ENCODE data around the gene TMEM11.
"Not testable (repeated sequence)": the region's sequence is repeated elsewhere in the genome, so short reads cannot be mapped to it uniquely, and the experiment has no call there.

The TMEM11 gene

GRCh38 chr17:21231533-21231932 lies 17.6 kb upstream of the TMEM11 start:
- Histone ChIP-seq H3K27me3 (no peaks in the 10 kb centered on the region), H3K36me3 (no peaks in the 10 kb centered on the region), H3K4me2 (no peak overlapping the region), H3K9ac (no peak overlapping the region), H3K4me1 (0 out of 2 replicates have a peak, but pooled peaks cover 4% of the 10 kb centered on the region), H3K9me3 (peaks cover 6% of the 10 kb centered on the region), H3K4me3 (no peak overlapping the region), H3K27ac (no peak overlapping the region), H4K20me1 (no peaks in the 10 kb centered on the region)
- TF ChIP-seq Cebpa-rat (IDR thresholded peaks at IDR 0.05), result no peak

- Histone ChIP-seq H3K4me2 (no peak overlapping the region), H3K4me1 (0 out of 2 replicates have a peak, but pooled peaks cover 4% of the 10 kb centered on the region), H3K27ac (no peak overlapping the region)
Observed at GRCh38 chr17:21228845-21229244, 14.9 kb upstream of the TMEM11 start.

DNA sequence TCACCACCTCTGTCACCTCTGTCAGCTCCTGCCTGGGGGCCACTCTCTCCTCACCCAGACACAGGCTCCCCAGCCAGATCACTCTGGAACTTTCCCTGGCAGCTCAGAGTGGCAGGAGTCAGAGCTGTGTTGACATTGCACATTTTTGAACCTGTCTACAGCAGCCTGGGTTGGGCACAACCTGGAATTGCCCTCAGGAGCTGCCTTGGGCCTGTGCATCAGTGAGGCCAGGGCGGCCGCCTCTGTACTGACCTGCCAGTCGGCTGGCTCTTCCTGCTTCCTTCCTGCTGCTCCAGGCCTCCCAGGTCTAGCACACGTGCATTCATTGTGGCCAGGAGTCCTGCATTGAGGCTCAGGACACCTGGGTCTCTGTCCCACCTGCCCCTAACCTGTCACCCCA lies 14.2 kb upstream of the TMEM11 start:
- H3K4me2 ChIP-seq, result no peak overlapping the region
- no peak overlapping the region for H3K27ac ChIP-seq
- H3K9ac ChIP-seq, result no peak overlapping the region
- no peak for TF ChIP-seq Cebpa-rat (IDR thresholded peaks at IDR 0.05)
- H3K27me3 ChIP-seq, result no peaks in the 10 kb centered on the region
- 0 out of 2 replicates have a peak, but pooled peaks cover 4% of the 10 kb centered on the region for H3K4me1 ChIP-seq
- H3K36me3 ChIP-seq, result no peaks in the 10 kb centered on the region
- no peaks in the 10 kb centered on the region for H4K20me1 ChIP-seq
- no peak overlapping the region for H3K4me3 ChIP-seq
- peaks cover 6% of the 10 kb centered on the region for H3K9me3 ChIP-seq

More at GRCh38 chr17:21228845-21229244, 14.9 kb upstream of the TMEM11 start:
- H3K9ac ChIP-seq, result no peak overlapping the region
- H4K20me1 ChIP-seq, result no peaks in the 10 kb centered on the region
- peaks cover 6% of the 10 kb centered on the region for H3K9me3 ChIP-seq
- H3K36me3 ChIP-seq, result no peaks in the 10 kb centered on the region
- no peak for TF ChIP-seq Cebpa-rat (IDR thresholded peaks at IDR 0.05)
- H3K4me3 ChIP-seq, result no peak overlapping the region
- no peaks in the 10 kb centered on the region for H3K27me3 ChIP-seq

DNA sequence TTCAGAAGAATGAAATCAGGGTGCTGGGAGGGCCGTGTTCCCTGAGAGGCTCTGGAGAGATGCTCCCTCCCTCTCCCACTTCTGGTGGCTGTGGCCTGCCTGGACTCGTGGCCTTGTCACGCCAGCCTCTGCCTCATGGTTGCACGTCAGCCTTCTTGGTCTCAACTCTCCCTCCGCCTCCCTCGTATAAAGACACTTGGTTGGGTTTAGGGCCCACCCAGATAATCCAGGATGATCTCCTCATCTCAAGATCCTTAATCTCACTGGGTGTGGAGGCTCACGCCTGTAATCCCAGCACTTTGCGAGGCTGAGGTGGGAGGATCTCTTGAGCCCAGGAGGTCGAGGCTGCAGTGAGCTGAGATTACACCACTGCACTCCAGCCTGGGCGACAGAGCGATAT lies 13.3 kb upstream of the TMEM11 start:
- not testable (repeated sequence) for H3K27me3 ChIP-seq, H3K4me2 ChIP-seq, H4K20me1 ChIP-seq, H3K9me3 ChIP-seq, H3K4me1 ChIP-seq, H3K4me3 ChIP-seq, H3K9ac ChIP-seq, H3K27ac ChIP-seq, H3K36me3 ChIP-seq

DNA sequence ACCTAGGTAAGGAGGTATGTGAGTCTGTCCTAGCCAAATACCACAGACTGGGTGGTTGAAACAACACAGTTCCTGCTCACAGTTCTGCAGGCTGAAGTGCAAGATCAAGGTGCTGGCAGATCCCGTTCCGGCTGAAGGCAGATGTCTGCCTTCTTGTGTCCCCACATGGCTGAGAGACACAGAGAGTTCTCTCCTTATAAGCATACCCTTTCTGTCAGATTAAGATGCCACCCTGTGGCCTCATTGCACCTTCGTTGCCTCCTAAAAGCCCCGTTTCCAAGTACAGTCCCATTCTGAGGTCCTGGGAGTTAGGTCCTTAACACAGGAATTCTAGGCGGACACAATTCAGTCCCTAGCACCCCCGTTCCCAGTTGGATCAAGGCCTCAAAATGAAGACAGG lies 9.1 kb upstream of the TMEM11 start:
- H3K27me3 ChIP-seq, result no peaks in the 10 kb centered on the region
- H3K9ac ChIP-seq, result no peak overlapping the region
- no peak overlapping the region for H3K27ac ChIP-seq

DNA sequence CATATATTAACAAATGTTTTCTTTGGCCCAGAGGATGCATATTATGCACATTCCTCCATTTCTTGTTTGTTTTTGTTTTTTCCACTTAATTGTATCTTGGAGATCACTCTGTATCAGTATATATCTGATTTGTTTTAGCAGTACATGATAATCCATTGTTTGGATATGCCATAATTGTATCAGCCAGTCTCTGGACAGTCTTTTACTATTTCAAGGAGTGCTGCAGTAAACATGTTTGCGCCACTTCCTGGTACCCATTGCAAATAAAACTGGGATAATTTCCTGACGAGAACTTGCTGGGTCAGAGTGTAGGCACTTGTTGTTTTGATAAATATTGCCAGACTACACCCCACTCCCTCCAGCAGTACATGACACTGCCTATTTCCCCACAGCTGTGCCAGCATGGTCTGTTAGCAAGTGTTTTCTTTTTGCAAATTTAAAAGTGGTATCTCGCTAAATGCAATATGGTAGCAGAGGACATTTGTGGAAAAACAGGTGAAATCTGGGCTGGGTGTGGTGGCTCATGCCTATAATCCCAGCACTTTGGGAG lies 4.9 kb upstream of the TMEM11 start:
- no peak overlapping the region for H3K9ac ChIP-seq
- peaks cover 13% of the 10 kb centered on the region for H3K4me1 ChIP-seq
- no peak overlapping the region for H3K4me2 ChIP-seq
- H3K27me3 ChIP-seq, result no peaks in the 10 kb centered on the region
- H4K20me1 ChIP-seq, result no peaks in the 10 kb centered on the region
- H3K36me3 ChIP-seq, result peaks cover 33% of the 10 kb centered on the region
- no peak overlapping the region for H3K4me3 ChIP-seq
- H3K27ac ChIP-seq, result no peak overlapping the region
- H3K9me3 ChIP-seq, result no peaks in the 10 kb centered on the region
- TF ChIP-seq Cebpa-rat (IDR thresholded peaks at IDR 0.05), result no peak

More for the DNA sequence above, 9.1 kb upstream of the TMEM11 start:
- Histone ChIP-seq H3K4me1 (0 out of 2 replicates have a peak, but pooled peaks cover 1% of the 10 kb centered on the region), H4K20me1 (no peaks in the 10 kb centered on the region), H3K36me3 (peaks cover 29% of the 10 kb centered on the region), H3K9me3 (no peaks in the 10 kb centered on the region), H3K4me3 (no peak overlapping the region), H3K4me2 (no peak overlapping the region)
- TF ChIP-seq Cebpa-rat (IDR thresholded peaks at IDR 0.05), result no peak

- H4K20me1 ChIP-seq, result peaks cover 7% of the 10 kb centered on the region
- H3K27ac ChIP-seq, result no peak overlapping the region
- H3K4me3 ChIP-seq, result no peak overlapping the region
- H3K9ac ChIP-seq, result no peak overlapping the region
- peaks cover 33% of the 10 kb centered on the region for H3K36me3 ChIP-seq
- no peaks in the 10 kb centered on the region for H3K27me3 ChIP-seq
- H3K4me1 ChIP-seq, result peaks cover 13% of the 10 kb centered on the region
- no peak for TF ChIP-seq Cebpa-rat (IDR thresholded peaks at IDR 0.05)
- H3K4me2 ChIP-seq, result no peak overlapping the region
- H3K9me3 ChIP-seq, result no peaks in the 10 kb centered on the region
Observed at GRCh38 chr17:21218101-21218500, 4.1 kb upstream of the TMEM11 start.

DNA sequence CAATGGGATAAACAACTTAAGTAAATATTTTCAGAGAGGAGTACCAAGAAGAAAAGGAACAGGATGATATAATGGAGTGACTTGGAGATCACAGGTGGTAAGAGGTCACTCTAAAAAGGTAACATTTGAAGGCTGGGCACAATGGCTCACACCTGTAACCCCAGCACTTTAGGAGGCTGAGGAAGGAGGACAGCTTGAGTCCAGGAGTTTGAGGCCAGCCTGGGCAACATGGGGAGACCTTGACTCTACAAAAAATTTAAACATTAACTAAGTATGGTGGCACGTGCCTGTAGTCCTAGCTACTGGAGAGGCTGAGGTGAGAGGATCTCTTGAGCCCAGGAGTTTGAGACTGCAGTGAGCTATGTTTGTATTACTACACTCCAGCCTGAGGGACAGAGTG lies 3.4 kb upstream of the TMEM11 start:
- no peak overlapping the region for H3K9ac ChIP-seq
- H3K4me3 ChIP-seq, result no peak overlapping the region

DNA sequence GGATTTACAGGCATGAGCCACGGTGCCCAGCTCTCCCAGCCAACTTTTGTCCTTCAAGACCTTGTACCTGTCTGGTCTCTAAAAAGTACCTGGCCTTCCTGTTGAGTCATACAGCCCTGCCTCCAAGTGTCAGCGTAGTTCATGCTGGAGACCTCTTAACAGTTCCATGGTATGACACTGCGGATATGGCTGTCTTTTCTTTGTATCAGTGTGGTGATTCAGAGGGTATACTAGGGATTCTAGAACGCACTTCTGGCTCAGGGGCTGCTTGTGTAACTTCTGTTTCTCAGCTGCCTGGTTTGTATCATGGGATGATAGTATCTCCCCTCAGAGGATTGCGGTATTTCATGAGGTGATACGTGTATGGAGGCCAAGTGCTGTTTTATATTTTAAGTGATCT lies 2.0 kb upstream of the TMEM11 start:
- H3K36me3 ChIP-seq, result peaks cover 26% of the 10 kb centered on the region
- H3K27ac ChIP-seq, result no peak overlapping the region
- peak overlapping the region; percentile 95 for H3K4me2 ChIP-seq

More for the DNA sequence above, 3.4 kb upstream of the TMEM11 start:
- H3K4me2 ChIP-seq, result no peak overlapping the region
- TF ChIP-seq Cebpa-rat (IDR thresholded peaks at IDR 0.05), result no peak
- H4K20me1 ChIP-seq, result peaks cover 14% of the 10 kb centered on the region
- peaks cover 20% of the 10 kb centered on the region for H3K4me1 ChIP-seq
- H3K27me3 ChIP-seq, result no peaks in the 10 kb centered on the region
- no peaks in the 10 kb centered on the region for H3K9me3 ChIP-seq
- H3K36me3 ChIP-seq, result peaks cover 26% of the 10 kb centered on the region
- H3K27ac ChIP-seq, result no peak overlapping the region

DNA sequence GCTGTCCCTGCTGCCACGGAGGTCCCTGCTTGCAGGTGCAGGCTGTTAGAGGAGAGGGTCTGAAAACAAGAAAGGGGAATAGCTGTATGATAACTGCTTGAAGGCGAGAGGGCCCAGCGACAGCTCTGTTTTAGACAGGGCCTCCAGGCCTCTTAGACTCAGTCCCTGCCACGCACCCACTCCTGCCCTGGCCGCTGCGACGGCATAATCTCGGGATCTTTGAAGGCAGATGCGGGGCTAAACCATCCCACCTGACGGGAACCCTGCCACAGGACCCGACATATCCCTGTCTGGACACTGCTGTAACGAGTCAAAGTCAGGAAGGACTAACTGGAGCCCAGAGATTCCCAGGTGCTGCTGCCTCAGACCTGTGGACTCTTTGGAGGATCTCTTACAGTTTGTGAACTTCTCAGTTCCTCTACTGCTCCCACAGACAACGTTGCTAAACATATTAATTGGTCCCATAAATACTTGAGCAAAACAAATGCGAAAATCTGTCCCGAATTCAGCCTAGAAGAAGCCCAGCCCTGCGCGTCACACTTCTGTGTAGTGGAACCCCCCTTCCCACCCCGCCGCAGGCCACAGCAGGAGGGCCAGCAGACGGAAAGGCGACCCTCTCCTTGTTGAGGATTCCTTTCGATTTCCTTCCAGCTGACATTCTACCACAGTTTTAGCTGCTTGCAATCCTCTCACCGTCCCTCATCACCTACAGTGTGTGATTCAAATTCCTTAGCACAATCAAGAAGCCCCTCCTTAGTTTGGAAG lies 998 bp upstream of the TMEM11 start:
- H3K4me3 ChIP-seq, result peak overlapping the region; percentile 87
- peaks cover 42% of the 10 kb centered on the region for H3K4me1 ChIP-seq
- peak overlapping the region; percentile 95 for H3K4me2 ChIP-seq
- TF ChIP-seq Cebpa-rat (IDR thresholded peaks at IDR 0.05), result no peak
- peak overlapping the region; percentile 97 for H3K9ac ChIP-seq
- H3K9me3 ChIP-seq, result no peaks in the 10 kb centered on the region
- peak overlapping the region; percentile 96 for H3K27ac ChIP-seq
- H4K20me1 ChIP-seq, result peaks cover 38% of the 10 kb centered on the region
- no peaks in the 10 kb centered on the region for H3K27me3 ChIP-seq
- H3K36me3 ChIP-seq, result peaks cover 27% of the 10 kb centered on the region

More for the DNA sequence above, 2.0 kb upstream of the TMEM11 start:
- TF ChIP-seq Cebpa-rat (IDR thresholded peaks at IDR 0.05), result no peak
- Histone ChIP-seq H3K4me1 (peaks cover 34% of the 10 kb centered on the region), H3K9ac (no peak overlapping the region), H3K27me3 (no peaks in the 10 kb centered on the region), H4K20me1 (peaks cover 28% of the 10 kb centered on the region), H3K4me3 (0 out of 2 replicates have a peak overlapping the region, but pooled peaks have one; percentile 87), H3K9me3 (no peaks in the 10 kb centered on the region)
